Ishikawa (cell line): ENCODE measurements around the gene C7.

ENCODE experiments used
- CEBPB ChIP-seq: IDR thresholded peaks from 2 replicates; pipeline ENCODE4 v1.6.1; 2012
- CREB1 ChIP-seq: IDR thresholded peaks from 2 replicates; pipeline ENCODE4 v1.6.1; 2012; ENCODE audit warnings: low read depth
- EGR1 ChIP-seq: IDR thresholded peaks from 2 replicates; pipeline ENCODE4 v1.6.1; 2012
- EP300 ChIP-seq: IDR thresholded peaks from 2 replicates; pipeline ENCODE4 v1.6.1; 2012; ENCODE audit warnings: borderline replicate concordance
- FOXM1 ChIP-seq: IDR thresholded peaks from 2 replicates; pipeline ENCODE4 v1.6.1; 2012; ENCODE audit warnings: low read depth, borderline replicate concordance
- MAX ChIP-seq: IDR thresholded peaks from 2 replicates; pipeline ENCODE4 v1.6.1; 2012
- NFIC ChIP-seq: IDR thresholded peaks from 2 replicates; pipeline ENCODE4 v1.6.1; 2012
- RAD21 ChIP-seq: IDR thresholded peaks from 2 replicates; pipeline ENCODE4 v1.6.1; 2012; ENCODE audit warnings: low read depth
- REST ChIP-seq: IDR thresholded peaks from 2 replicates; pipeline ENCODE4 v1.6.1; 2012; ENCODE audit warnings: low read depth, mild to moderate bottlenecking
- TAF1 ChIP-seq: IDR thresholded peaks from 2 replicates; pipeline ENCODE4 v1.6.1; 2012; ENCODE audit warnings: low read depth, mild to moderate bottlenecking
- TCF12 ChIP-seq: IDR thresholded peaks from 2 replicates; pipeline ENCODE4 v1.6.1; 2012; ENCODE audit warnings: low read depth
- TEAD4 ChIP-seq: IDR thresholded peaks from 2 replicates; pipeline ENCODE4 v1.6.1; 2012
- USF1 ChIP-seq: IDR thresholded peaks from 2 replicates; pipeline ENCODE4 v1.6.1; 2012
- YY1 ChIP-seq: IDR thresholded peaks from 2 replicates; pipeline ENCODE4 v1.6.1; 2012; ENCODE audit warnings: low read depth
- ZBTB7A ChIP-seq: IDR thresholded peaks from 2 replicates; pipeline ENCODE4 v1.6.1; 2012; ENCODE audit warnings: low read depth

Gene C7

GRCh38 chr5:40986666-40987065 lies 77.4 kb downstream of the C7 start:
- TF ChIP-seq CREB1 = no peak

GRCh38 chr5:40987349-40987748 lies 78.1 kb downstream of the C7 start:
- TF ChIP-seq EP300 (no peak), TEAD4 (no peak), RAD21 (no peak), CREB1 (no peak), MAX (no peak), ZBTB7A (no peak), EGR1 (no peak), CEBPB (no peak), TCF12 (no peak), REST (no peak), YY1 (no peak), FOXM1 (no peak), USF1 (no peak), NFIC (no peak), TAF1 (no peak)

DNA sequence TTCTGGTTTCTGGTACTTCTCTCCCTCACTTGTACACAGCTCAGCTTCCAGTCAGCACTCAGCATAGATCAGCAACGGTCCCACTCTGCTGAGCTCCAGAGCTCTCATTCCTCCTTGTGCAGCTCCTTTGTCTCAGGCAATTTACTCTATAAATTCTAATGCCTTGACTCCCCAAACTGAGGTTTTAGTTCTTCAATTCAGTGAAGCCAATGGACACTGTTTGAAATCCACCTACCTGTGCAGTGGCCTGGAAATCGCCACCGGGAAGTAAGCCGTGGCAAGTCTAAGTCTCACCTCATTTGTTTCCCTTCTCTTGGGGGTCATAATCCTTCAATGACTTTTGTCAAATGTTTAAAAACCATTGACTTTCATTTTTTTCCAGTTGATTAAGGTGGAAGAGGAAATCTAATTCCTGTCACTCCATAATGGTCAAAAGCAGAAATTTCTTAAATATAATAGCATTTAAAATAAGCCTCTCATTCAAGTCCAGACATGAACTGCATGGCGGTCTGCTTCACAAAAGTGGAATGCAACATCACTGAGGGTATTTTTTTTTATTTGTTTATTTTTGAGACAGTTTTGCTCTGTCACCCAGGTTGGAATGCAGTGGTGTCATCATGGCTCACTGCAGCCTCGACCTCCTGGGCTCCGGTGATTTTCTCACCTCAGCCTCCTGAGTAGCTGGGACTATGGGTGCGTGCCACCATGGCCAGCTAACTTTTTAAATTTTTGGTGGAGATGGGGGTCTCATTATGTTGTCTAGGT lies 79.6 kb downstream of the C7 start:
- no peak for TF ChIP-seq FOXM1
- TF ChIP-seq RAD21 = no peak
- no peak for TF ChIP-seq NFIC
- no peak for TF ChIP-seq YY1
- TF ChIP-seq TEAD4 = no peak
- TF ChIP-seq EGR1 = no peak
- TF ChIP-seq REST = no peak
- TF ChIP-seq ZBTB7A = no peak
- no peak for TF ChIP-seq MAX
- TF ChIP-seq TAF1 = no peak
- TF ChIP-seq CEBPB = no peak
- no peak for TF ChIP-seq TCF12
- no peak for TF ChIP-seq CREB1
- TF ChIP-seq USF1 = no peak
- no peak for TF ChIP-seq EP300

DNA sequence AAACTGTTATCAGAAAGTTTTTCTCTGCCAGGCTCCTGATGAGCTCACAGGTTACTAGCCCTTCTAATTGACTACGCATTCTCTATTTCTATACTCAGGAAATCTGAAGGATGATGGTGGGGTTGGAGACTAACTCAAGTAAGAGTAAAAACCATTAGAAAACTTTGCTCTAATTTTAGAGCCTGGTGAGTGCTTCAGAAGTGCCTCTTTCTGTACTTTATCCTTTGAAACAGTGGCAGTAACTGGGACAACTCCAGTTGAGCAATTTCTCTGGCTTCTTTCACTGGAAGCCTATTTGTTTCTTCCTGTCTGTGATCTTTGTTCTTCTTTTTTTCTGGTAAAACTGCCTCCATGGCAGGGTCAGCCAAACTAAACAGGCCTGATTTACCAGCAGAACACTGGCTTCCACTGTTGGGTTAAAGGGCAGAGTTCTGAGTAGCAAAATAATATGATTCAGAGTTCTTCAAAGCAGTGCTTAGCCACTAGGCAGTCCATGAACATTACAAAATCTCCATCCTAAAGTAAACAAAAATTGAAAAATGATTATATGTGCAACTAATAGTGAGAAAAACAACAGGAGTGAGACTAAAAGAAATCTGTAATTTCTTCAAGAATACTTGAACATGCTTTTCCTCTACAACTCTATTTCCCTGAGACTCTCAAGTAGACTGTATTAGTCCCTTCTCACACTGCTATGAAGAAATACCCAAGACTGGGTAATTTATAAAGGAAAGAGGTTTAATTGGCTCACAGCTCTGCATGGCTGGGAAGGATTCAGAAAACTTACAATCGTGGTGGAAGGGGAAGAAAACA lies 82.1 kb downstream of the C7 start:
- no peak for TF ChIP-seq ZBTB7A
- TF ChIP-seq FOXM1 = no peak
- no peak for TF ChIP-seq TEAD4
- no peak for TF ChIP-seq TCF12
- TF ChIP-seq CREB1 = no peak
- TF ChIP-seq USF1 = no peak
- no peak for TF ChIP-seq NFIC
- no peak for TF ChIP-seq EP300
- TF ChIP-seq EGR1 = no peak
- TF ChIP-seq RAD21 = no peak
- no peak for TF ChIP-seq CEBPB
- TF ChIP-seq REST = no peak
- TF ChIP-seq MAX = no peak
- no peak for TF ChIP-seq TAF1
- no peak for TF ChIP-seq YY1
